GM08714 (cell line): ENCODE measurements around the gene TNFAIP8L1.

Experiments used
- H3K4me3 ChIP-seq: fragments of 200-500 bp; sonication (Bioruptor generic); 2 replicates; pipeline ENCODE4 v1.5.1; 2014; ENCODE audit warnings: mild to moderate bottlenecking, low read length, inconsistent platforms
- ZNF274 ChIP-seq: IDR thresholded peaks from 2 replicates; pipeline ENCODE4 v1.6.1; 2012; ENCODE audit warnings: mild to moderate bottlenecking, low read depth, low read length

TNFAIP8L1 gene

GRCh38 chr19:4649392-4650047, 10.2 kb downstream of the TNFAIP8L1 start:
- H3K4me3 ChIP-seq, result no peak overlapping the region
- TF ChIP-seq ZNF274, result no peak

- TF ChIP-seq ZNF274, result no peak
- H3K4me3 ChIP-seq, result no peak overlapping the region
Observed at GRCh38 chr19:4650159-4650558, 10.8 kb downstream of the TNFAIP8L1 start.

DNA sequence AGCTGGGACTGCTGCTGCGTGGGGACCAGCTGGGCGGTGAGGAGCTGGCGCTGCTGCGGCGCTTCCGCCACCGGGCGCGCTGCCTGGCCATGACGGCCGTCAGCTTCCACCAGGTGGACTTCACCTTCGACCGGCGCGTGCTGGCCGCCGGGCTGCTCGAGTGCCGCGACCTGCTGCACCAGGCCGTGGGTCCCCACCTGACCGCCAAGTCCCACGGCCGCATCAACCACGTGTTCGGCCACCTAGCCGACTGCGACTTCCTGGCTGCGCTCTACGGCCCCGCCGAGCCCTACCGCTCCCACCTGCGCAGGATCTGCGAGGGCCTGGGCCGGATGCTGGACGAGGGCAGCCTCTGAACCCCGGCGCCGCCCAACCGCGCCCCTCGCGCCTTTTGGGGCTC, 12.8 kb downstream of the TNFAIP8L1 start:
- no peak overlapping the region for H3K4me3 ChIP-seq
- TF ChIP-seq ZNF274, result no peak

- TF ChIP-seq ZNF274, result no peak
- H3K4me3 ChIP-seq, result no peak overlapping the region
Observed at GRCh38 chr19:4653793-4654436, 14.6 kb downstream of the TNFAIP8L1 start.

- TF ChIP-seq ZNF274, result no peak
- H3K4me3 ChIP-seq, result no peak overlapping the region
Observed at GRCh38 chr19:4654437-4655361, 15.4 kb downstream of the TNFAIP8L1 start.

DNA sequence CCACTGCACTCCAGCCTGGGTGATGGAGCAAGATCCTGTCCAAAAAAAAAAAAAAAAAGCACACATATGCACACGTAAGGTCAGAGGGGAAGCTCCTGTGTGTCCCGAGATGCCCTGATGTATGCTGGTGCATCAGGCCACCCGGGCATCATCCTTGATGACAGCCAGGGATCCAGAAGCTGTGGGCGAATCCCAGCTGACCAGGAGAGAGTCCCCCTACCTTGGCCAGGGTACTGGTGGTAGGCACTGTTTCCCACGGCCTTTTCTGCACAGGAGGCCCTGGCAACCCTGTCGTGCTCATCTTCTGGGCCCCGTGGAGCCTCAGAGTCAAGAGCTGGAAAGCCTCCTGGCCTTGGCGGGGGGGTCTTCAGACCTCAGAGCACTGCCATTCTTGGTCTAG, 16.8 kb downstream of the TNFAIP8L1 start:
- no peak for TF ChIP-seq ZNF274

GRCh38 chr19:4657262-4657661, 17.9 kb downstream of the TNFAIP8L1 start:
- no peak overlapping the region for H3K4me3 ChIP-seq
- TF ChIP-seq ZNF274, result no peak

More for the DNA sequence above, 16.8 kb downstream of the TNFAIP8L1 start:
- H3K4me3 ChIP-seq, result no peak overlapping the region

DNA sequence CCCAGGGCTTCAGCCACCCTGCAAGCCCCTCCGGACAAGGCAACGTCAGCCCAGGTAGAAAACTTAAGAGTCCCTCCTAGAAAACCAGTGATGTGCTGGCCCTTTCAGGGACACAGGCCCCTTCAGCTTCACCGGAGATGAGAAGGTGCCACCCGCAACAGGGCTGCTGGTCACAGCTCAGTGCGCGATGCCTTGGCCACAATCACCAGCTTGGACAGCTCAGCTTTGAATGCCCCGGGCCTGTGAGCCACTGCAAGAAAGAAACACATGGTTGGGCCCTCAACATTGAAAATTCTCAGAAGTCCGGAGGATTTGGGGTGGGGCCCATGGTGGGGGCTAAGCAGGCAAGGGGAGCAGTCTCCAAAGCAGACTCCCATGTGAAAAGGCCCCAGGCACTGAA, 18.5 kb downstream of the TNFAIP8L1 start:
- H3K4me3 ChIP-seq, result no peak overlapping the region
- no peak for TF ChIP-seq ZNF274

- TF ChIP-seq ZNF274, result no peak
- H3K4me3 ChIP-seq, result no peak overlapping the region
Observed at GRCh38 chr19:4660181-4660791, 21.0 kb downstream of the TNFAIP8L1 start.

DNA sequence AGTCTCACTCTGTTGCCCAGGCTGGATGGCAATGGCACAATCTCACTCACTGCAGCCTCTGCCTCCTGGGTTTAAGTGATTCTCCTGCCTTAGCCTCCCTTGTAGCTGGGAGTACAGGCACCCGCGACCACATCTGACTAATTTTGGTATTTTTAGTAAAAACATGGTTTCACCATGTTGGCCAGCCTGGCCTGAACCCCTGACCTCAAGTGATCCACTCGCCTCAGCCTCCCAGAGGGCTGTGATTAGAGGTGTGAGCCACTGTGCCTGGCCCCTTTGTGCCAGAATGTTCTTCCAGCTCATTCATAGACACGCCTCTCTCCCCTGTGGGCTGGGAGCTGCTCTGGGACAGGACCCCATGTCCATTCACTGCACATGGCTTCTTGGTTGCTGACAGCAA, 21.7 kb downstream of the TNFAIP8L1 start:
- no peak overlapping the region for H3K4me3 ChIP-seq
- TF ChIP-seq ZNF274, result no peak

DNA sequence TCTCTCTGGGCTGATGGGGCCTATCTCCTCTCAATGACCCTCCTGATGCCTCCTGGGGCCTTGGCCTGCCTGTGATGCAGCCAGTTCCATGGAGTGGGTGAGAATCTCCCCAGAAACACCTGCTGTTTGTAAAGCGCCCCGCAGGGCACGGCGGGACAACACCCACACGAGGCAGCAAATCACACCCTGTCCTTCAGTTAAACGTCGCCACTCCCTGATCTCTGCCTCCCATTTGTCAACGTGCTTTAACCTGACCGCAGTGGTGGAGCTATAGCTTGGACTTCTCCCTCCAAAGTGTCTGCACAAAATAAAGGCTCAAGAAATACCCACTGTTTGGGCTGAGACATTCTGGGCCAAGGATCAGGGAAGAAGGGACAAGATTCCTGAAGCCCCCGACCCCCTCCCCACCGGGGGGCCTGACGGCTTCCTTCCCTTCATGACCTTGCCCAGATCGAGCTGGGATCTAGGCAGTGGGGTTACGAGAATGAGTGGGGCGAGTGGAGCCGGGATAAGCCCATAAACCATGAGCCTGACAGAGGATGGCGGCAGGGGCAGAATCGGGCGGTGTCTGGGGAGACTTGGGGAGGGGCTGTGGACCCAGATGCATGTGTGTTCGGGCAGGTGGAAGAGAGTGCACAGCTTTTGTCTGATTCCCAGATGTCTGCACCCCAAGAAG, 22.8 kb downstream of the TNFAIP8L1 start:
- no peak for TF ChIP-seq ZNF274
- no peak overlapping the region for H3K4me3 ChIP-seq

DNA sequence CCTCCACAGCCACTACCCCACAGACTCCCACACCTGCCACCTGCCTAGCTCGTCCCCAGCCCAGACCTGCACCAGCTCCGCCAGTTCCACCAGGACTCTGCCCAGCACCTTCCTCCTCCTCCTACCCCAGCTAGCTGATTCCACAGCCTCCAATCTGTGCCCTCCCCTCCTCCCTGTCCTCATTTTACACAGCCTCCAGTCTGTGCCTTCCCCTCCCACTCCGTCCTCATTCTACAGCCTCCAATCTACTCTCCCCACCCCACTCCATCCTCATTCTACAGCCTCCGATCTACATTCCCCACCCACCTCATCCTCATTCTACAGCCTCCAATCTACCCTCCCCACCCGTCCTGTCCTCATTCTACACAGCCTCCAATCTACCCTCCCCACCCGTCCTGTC, 23.5 kb downstream of the TNFAIP8L1 start:
- H3K4me3 ChIP-seq, result no peak overlapping the region
- no peak for TF ChIP-seq ZNF274

GRCh38 chr19:4664642-4665041, 25.3 kb downstream of the TNFAIP8L1 start:
- no peak overlapping the region for H3K4me3 ChIP-seq
- TF ChIP-seq ZNF274, result no peak

- H3K4me3 ChIP-seq, result peak within 1 kb of the TSS; percentile 93
- no peak for TF ChIP-seq ZNF274
Observed at GRCh38 chr19:4669723-4670480, 30.6 kb downstream of the TNFAIP8L1 start, which contains the start of gene MYDGF. Gene MYDGF (minus strand): TSS chr19:4670342. CDS start chr19:4670334, 8 bp downstream.
